Caco-2 (cell line): ENCODE measurements around the gene BLOC1S3. TPM values are rescaled to one million over a fixed set of nuclear protein-coding genes. Genes with fewer than 3 reads are reported as not detected.

ENCODE experiments used
- BruUV-seq: library from RNA; stranded (reverse); fragments of 400-500 nt; replicated peaks from 2 replicates; lab custom pipeline; 2021; lab: Mats Ljungman, UMichigan
- CTCF ChIA-PET: fragments of 300-600 bp; sonication (Branson Sonifier 250); formaldehyde crosslinking; loops from one replicate; lab custom pipeline; 2022; ENCODE audit warnings: antibody characterized with exemption; lab: Charles Lee
- POLR2A ChIA-PET: fragments of 300-600 bp; sonication (Branson Sonifier 250); formaldehyde crosslinking; loops from one replicate; lab custom pipeline; 2022; ENCODE audit warnings: antibody characterized with exemption; lab: Charles Lee
- DNase-seq, 2 experiments: peaks; one replicate each; pipeline versions ENCODE4 v3.0.0 to v3.0.0-alpha.2; 2020 to 2022
- H3K27me3 ChIP-seq: replicated peaks from 2 replicates; pipeline ENCODE4 v1.6.0; 2011; ENCODE audit warnings: low read length; ENCODE audit not compliant: control insufficient read depth, insufficient read depth
- H3K36me3 ChIP-seq: 2 replicates; pipeline ENCODE4 v1.5.1; 2011; ENCODE audit warnings: low read length; ENCODE audit not compliant: control insufficient read depth, insufficient read depth
- H3K4me1 ChIP-seq: fragments of 250-450 bp; sonication (Bioruptor Pico); 2 replicates; pipeline ENCODE4 v1.5.1; 2020; ENCODE audit warnings: mild to moderate bottlenecking
- H3K4me3 ChIP-seq: 2 replicates; pipeline ENCODE4 v1.5.1; 2011; ENCODE audit warnings: low read depth, mild to moderate bottlenecking, control low read depth, low read length
- H3K9me3 ChIP-seq: fragments of 250-450 bp; sonication (Bioruptor Pico); 2 replicates; pipeline ENCODE4 v1.5.1; 2020; ENCODE audit warnings: mild to moderate bottlenecking, moderate library complexity
- H3K27ac Mint-ChIP-seq: one replicate; pipeline ENCODE4 v1.8.0; 2022; ENCODE audit warnings: mixed read lengths; ENCODE audit not compliant: unreplicated experiment
- H3K27me3 Mint-ChIP-seq: one replicate; pipeline ENCODE4 v1.8.0; 2022; ENCODE audit warnings: mixed read lengths; ENCODE audit not compliant: insufficient read depth, unreplicated experiment
- H3K36me3 Mint-ChIP-seq: one replicate; pipeline ENCODE4 v1.8.0; 2022; ENCODE audit warnings: mild to moderate bottlenecking, mixed read lengths; ENCODE audit not compliant: insufficient read depth, unreplicated experiment
- H3K4me1 Mint-ChIP-seq: one replicate; pipeline ENCODE4 v1.8.0; 2022; ENCODE audit warnings: low read depth, mixed read lengths; ENCODE audit not compliant: unreplicated experiment
- H3K4me3 Mint-ChIP-seq: one replicate; pipeline ENCODE4 v1.8.0; 2022; ENCODE audit warnings: mild to moderate bottlenecking, moderate library complexity, mixed read lengths; ENCODE audit not compliant: unreplicated experiment
- H3K9me3 Mint-ChIP-seq: one replicate; pipeline ENCODE4 v1.8.0; 2022; ENCODE audit warnings: mixed read lengths; ENCODE audit not compliant: unreplicated experiment
- intact Hi-C: fragments of 100-400 bp; cut with micrococcal nuclease; formaldehyde crosslinking; loops from one replicate; pipeline ENCODE4 v1.10.0; 2022; ENCODE audit not compliant: unreplicated experiment
- total RNA-seq: library from RNA; stranded (reverse); gene quantifications from 2 replicates; pipeline ENCODE4 v1.2.3, GENCODE V29; 2022
- TF ChIP-seq, protein P1 (sequence below), 2 experiments: fragments of 200-600 bp in 1 of 2; IDR thresholded peaks; 1 replicate in 1 of 2; 2 replicates in 1 of 2; pipeline versions ENCODE4 v1.5.1 to v1.8.0; 2011 to 2022; ENCODE audit warnings: antibody characterized with exemption in 1 of 2, control low read depth in 1 of 2, inconsistent platforms in 1 of 2, low read depth in 1 of 2, low read length in 1 of 2, mild to moderate bottlenecking in 1 of 2, moderate library complexity in 1 of 2; ENCODE audit not compliant: insufficient read depth in 1 of 2, severe bottlenecking in 1 of 2, unreplicated experiment in 1 of 2

Gene BLOC1S3
- total RNA-seq, 1 experiment from 2014 or later: 20.4 TPM

GRCh38 chr19:45159210-45159970, 19.2 kb upstream of the BLOC1S3 start:
- Mint-ChIP-seq H3K36me3 (peaks cover 43% of the 10 kb centered on the region), H3K4me3 (no peak overlapping the region), H3K4me1 (peaks cover 25% of the 10 kb centered on the region), H3K9me3 (no peaks in the 10 kb centered on the region), H3K27me3 (no peaks in the 10 kb centered on the region), H3K27ac (no peak overlapping the region)
- BruUV-seq: no TSS peak
- Histone ChIP-seq H3K27me3 (no peaks in the 10 kb centered on the region), H3K36me3 (no peaks in the 10 kb centered on the region), H3K9me3 (no peaks in the 10 kb centered on the region), H3K4me3 (no peak overlapping the region), H3K4me1 (peaks cover 25% of the 10 kb centered on the region)
- TF ChIP-seq, protein P1, sequence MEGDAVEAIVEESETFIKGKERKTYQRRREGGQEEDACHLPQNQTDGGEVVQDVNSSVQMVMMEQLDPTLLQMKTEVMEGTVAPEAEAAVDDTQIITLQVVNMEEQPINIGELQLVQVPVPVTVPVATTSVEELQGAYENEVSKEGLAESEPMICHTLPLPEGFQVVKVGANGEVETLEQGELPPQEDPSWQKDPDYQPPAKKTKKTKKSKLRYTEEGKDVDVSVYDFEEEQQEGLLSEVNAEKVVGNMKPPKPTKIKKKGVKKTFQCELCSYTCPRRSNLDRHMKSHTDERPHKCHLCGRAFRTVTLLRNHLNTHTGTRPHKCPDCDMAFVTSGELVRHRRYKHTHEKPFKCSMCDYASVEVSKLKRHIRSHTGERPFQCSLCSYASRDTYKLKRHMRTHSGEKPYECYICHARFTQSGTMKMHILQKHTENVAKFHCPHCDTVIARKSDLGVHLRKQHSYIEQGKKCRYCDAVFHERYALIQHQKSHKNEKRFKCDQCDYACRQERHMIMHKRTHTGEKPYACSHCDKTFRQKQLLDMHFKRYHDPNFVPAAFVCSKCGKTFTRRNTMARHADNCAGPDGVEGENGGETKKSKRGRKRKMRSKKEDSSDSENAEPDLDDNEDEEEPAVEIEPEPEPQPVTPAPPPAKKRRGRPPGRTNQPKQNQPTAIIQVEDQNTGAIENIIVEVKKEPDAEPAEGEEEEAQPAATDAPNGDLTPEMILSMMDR (IDR thresholded peaks at IDR 0.05; ENCODE audit: insufficient read depth in 1 of 2, low read depth in 1 of 2, low read length in 1 of 2, severe bottlenecking in 1 of 2, unreplicated experiment in 1 of 2): no peak
- POLR2A ChIA-PET: no interaction called here
- no peak for DNase-seq
- intact Hi-C loops: no loop called here
- CTCF ChIA-PET: interaction anchor here (1.9 kb wide), 1 partner anchor 19 kb away, joined by 11 read pairs; the partner anchor contains the start of genes BLOC1S3 and TRAPPC6A

- no peaks in the 10 kb centered on the region for H3K27me3 Mint-ChIP-seq
- peaks cover 23% of the 10 kb centered on the region for H3K4me1 Mint-ChIP-seq
- CTCF ChIA-PET: interaction anchor here (1.9 kb wide), 1 partner anchor 18 kb away, joined by 11 read pairs; the partner anchor contains the start of genes BLOC1S3 and TRAPPC6A
- no peaks in the 10 kb centered on the region for H3K36me3 ChIP-seq
- H3K4me1 ChIP-seq: peaks cover 19% of the 10 kb centered on the region
- H3K27me3 ChIP-seq: no peaks in the 10 kb centered on the region
- no peak overlapping the region for H3K27ac Mint-ChIP-seq
- H3K4me3 ChIP-seq: no peak overlapping the region
- intact Hi-C loops: loop anchor here (2.0 to 5.0 kb wide), 3 partner anchors 19 to 179 kb away; partner anchors contain the start of genes BLOC1S3, EXOC3L2 and TRAPPC6A
- no peaks in the 10 kb centered on the region for H3K9me3 ChIP-seq
- POLR2A ChIA-PET: no interaction called here
- no TSS peak for BruUV-seq
- DNase-seq: no peak
- peaks cover 39% of the 10 kb centered on the region for H3K36me3 Mint-ChIP-seq
- peak overlapping the region; percentile 13 for H3K4me3 Mint-ChIP-seq
- TF ChIP-seq, protein P1 (IDR thresholded peaks at IDR 0.05; ENCODE audit: insufficient read depth in 1 of 2, low read depth in 1 of 2, low read length in 1 of 2, severe bottlenecking in 1 of 2, unreplicated experiment in 1 of 2): no peak
- no peaks in the 10 kb centered on the region for H3K9me3 Mint-ChIP-seq
Measured at GRCh38 chr19:45159971-45160324, 18.6 kb upstream of the BLOC1S3 start.

- TF ChIP-seq, protein P1 (IDR thresholded peaks at IDR 0.05; ENCODE audit: insufficient read depth in 1 of 2, low read depth in 1 of 2, low read length in 1 of 2, severe bottlenecking in 1 of 2, unreplicated experiment in 1 of 2): no peak
- Mint-ChIP-seq H3K4me1 (peaks cover 23% of the 10 kb centered on the region), H3K27me3 (no peaks in the 10 kb centered on the region), H3K9me3 (no peaks in the 10 kb centered on the region), H3K36me3 (peaks cover 39% of the 10 kb centered on the region), H3K27ac (no peak within 1 kb of the TSS), H3K4me3 (peak within 1 kb of the TSS; percentile 13)
- peaks cover 19% of the 10 kb centered on the region for H3K4me1 ChIP-seq
- H3K9me3 ChIP-seq: no peaks in the 10 kb centered on the region
- intact Hi-C loops: loop anchor here (2.0 to 5.0 kb wide), 3 partner anchors 18 to 178 kb away; partner anchors contain the start of genes BLOC1S3, EXOC3L2 and TRAPPC6A
- no peaks in the 10 kb centered on the region for H3K36me3 ChIP-seq
- DNase-seq: peak; percentile 88 to 91
- ChIA-PET POLR2A (interaction anchor here (0.7 to 1.0 kb wide), 2 partner anchors 18 to 68 kb away, joined by 3 to 8 read pairs; partner anchors contain the start of genes BLOC1S3 and PPP1R37), CTCF (interaction anchor here (0.6 to 1.9 kb wide), 5 partner anchors 9 to 87 kb away, joined by 3 to 11 read pairs (median 3); partner anchors contain the start of genes BLOC1S3 and TRAPPC6A)
- no TSS peak for BruUV-seq
- H3K4me3 ChIP-seq: no peak within 1 kb of the TSS
- H3K27me3 ChIP-seq: no peaks in the 10 kb centered on the region
Measured at GRCh38 chr19:45160870-45161737, 17.5 kb upstream of the BLOC1S3 start, which contains the start of gene NKPD1. TSS of gene NKPD1 (minus strand) at chr19:45160982. CDS start at chr19:45160150, 832 bp downstream.
